Umbilical cord (tissue), 2 donors: Measurements from ENCODE around the gene IFNA21. TPM values are rescaled to one million over a fixed set of nuclear protein-coding genes. Genes with fewer than 3 reads are reported as not detected.
A peak's percentile ranks its signal among the peaks of the same experiment; 100 is the strongest.
"Not testable (repeated sequence)": the region's sequence is repeated elsewhere in the genome, so short reads cannot be mapped to it uniquely, and the experiment has no call there.

Experiments
- DNase-seq: peaks from one replicate; pipeline ENCODE4 v3.0.0-alpha.2; 2015; ENCODE audit warnings: low spot score
- total RNA-seq: library from RNA; depleted of rRNA; stranded (reverse); fragments of >200 nt; gene quantifications from one replicate; pipeline ENCODE4 v1.2.3, GENCODE V29; 2014; ENCODE audit warnings: low replicate concordance; ENCODE audit not compliant: insufficient read depth

The IFNA21 gene
- total RNA-seq, 1 donor from 2014 or later = 18.5 TPM

DNA sequence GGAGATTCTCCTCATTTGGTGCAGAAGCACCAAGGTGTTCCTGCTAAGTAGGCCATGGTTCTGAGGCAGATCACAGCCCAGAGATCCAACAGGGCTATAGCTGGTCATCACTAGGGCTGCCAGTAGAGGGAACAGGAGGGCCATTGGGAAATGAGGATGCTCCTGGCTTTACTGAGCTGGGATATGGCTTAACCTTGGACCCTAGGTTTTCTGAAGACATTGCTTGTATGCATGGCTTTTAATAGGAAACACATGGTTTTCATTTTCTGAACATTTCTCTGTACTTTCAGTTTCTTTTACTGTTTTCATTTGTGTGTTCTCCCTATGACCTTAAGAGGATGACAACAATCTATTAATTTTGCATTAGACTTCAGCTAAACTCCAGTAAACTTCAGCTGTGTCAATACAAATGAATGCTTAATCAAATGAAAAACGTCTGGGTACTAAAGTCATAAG is 25.0 kb downstream of the IFNA21 start, which contains the start of gene IFNW1:
Gene IFNW1, minus strand, starts transcription at position 406 of the 456 bp plus-strand sequence. Its CDS starts 262 bp downstream, at position 144.
- DNase-seq = no peak

DNA sequence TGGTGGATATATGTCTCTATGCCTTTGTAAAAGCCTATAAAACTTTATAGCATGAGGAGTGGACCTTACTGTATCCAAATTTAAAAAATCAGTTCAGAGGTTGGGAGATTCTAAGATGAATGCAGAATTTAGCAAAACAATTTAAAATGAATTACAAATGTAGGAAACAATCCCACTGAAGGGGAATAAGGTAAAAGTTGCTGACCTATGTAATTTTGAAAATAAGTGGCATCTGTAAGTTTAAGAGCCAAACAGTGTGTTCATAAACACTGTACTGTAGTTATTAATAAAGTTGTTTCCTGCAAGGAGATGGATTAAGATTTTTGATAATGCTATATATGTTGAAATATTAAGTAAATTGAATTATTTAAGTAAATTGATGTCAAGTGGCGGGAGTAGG is 29.4 kb downstream of the IFNA21 start:
- no peak for DNase-seq

DNA sequence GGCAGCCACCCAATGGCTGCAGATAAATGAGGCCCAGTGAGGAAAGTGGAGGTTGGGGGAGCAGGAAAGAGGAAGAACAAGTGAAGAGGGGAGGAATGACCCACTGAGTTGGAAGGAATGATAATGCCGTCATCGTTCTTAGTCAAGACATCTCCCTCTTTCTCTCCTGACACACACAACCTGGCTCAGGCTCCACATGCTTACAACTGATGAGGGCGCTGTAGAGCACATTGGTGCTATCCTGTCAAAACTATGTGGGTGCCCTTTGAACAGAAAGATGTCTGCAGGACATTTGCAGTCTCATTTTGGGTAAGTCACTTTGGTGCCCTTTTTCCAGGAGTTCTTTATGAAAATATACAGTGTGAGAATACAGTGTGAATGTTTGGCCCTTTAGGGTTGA is 30.7 kb downstream of the IFNA21 start:
- no peak for DNase-seq

DNA sequence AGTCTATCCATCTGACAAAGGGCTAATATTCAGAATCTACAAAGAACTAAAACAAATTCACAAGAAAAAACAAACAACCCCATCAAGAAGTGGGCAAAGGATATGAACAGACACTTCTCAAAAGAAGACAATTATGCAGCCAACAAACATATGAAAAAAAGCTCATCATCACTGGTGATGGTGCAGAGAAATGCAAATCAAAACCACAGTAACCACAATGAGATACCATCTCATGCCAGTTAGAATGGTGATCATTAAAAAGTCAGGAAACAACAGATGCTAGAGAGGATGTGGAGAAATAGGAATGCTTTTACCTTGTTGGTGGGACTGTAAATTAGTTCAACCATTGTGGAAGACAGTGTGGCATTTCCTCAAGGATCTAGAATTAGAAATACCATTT is 38.3 kb downstream of the IFNA21 start:
- not testable (repeated sequence) for DNase-seq

DNA sequence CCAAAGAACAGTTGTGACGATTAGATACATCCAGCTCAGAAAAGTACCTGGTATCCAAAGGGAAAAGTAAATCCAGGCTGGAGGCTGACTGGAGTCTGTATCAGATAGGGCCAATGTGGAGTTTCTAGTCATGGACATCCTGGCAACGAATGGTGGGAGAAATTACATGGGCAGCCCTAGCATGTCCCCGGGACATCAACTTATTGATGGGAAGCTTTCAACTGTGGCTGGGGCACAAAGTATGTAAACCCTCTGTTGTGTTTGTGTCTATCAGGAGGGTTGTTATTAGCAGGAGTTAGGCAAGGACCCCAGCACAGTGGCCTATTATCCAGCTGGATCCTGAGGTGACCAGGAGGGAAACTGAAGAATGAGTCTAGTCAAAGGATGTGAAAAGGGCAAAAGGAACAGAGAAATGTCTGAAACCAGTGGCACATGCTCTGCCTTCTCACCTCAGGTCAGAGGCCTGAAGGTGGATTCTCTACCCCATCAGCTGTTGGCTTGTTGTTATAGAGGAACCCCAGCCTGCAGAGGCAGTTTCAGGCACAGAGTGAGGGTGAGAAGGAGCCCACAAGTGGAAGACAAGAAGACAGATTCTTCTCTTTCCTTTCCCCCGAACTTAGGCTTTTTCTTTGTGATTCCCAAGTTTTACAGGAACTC is 44.7 kb downstream of the IFNA21 start:
- DNase-seq = no peak

DNA sequence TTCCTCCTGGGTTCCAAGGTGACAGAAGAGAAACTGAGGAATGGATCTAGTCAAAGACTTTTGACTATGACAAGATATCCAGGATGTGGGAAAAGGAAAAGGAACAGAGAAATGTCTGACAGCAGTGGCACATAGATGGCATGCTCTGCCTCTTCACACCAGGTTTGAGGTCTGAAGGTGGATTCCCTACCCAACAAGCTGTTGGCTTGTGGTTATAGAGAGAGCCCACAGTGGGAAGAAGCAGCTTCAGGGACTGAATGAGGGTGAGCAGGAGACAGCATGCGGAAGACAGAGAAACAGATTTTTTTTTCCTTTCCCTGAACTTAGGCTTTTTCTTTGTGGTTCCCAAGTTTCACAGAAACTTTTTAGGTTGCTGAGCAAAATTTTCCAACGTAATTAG is 45.4 kb downstream of the IFNA21 start:
- no peak for DNase-seq

DNA sequence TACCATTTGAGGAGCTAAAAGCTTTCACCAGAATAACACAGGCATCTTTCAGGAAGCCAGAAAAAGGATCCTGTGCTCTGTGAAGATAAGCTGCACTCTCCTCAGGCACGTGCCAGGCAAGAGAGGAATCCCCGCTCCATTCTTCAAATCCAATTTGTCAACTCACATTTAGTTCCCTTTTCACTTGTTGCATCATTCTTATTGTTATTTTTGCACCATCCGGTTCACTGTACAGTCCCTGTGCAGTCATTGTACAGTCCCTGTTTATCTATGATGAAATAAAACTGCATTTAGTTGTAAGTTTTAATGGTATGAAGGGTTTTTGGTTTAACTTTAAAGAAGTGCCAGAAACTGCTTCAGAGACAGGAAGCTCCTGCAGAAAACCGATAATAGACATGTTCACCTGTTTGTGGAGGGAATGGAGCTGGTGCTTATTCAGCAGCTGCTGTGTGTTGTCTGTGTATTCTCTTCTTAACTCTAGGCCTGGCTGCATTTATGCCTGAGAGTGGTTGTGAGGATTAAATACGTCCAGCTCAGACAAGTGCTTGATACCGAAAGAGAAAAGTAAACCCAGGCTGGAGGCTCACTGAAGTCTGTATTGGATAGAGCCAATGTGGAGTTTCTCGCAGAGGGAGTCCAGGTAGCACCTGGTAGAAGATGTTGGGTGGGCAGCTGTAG is 47.2 kb downstream of the IFNA21 start:
- DNase-seq = peak; percentile 15

Other genes starting within 250 kb of the IFNA21 start
- gene HACD4, start 135.0 kb downstream of the IFNA21 start, total RNA-seq = 8.7 TPM
- 5.8 TPM for gene IFNB1, start 88.7 kb downstream of the IFNA21 start, total RNA-seq
- gene IFNW1, start 24.8 kb downstream of the IFNA21 start, total RNA-seq = 0.48 TPM
- 5.1 TPM for gene IFNA4, start 20.9 kb upstream of the IFNA21 start, total RNA-seq
- 4.8 TPM for gene IFNA7, start 35.5 kb upstream of the IFNA21 start, total RNA-seq
- 2.6 TPM for gene IFNA10, start 40.5 kb upstream of the IFNA21 start, total RNA-seq
- gene IFNA16, start 50.7 kb upstream of the IFNA21 start, total RNA-seq = 0.72 TPM
- gene IFNA17, start 61.6 kb upstream of the IFNA21 start, total RNA-seq = 3.1 TPM
- 3.1 TPM for gene IFNA14, start 73.3 kb upstream of the IFNA21 start, total RNA-seq
- not detected for gene IFNA5, start 138.7 kb upstream of the IFNA21 start, total RNA-seq
- gene KLHL9, start 168.7 kb upstream of the IFNA21 start, total RNA-seq = 42.9 TPM
- 0.72 TPM for gene IFNA6, start 184.2 kb upstream of the IFNA21 start, total RNA-seq
- gene IFNA13, start 201.4 kb upstream of the IFNA21 start, total RNA-seq = 8.2 TPM
- 5.8 TPM for gene IFNA2, start 218.7 kb upstream of the IFNA21 start, total RNA-seq
- gene IFNA8, start 242.5 kb upstream of the IFNA21 start, total RNA-seq = 8.4 TPM